HG03175 (cell line): Measurements from ENCODE around the gene ANAPC2.

Experiments
- ATAC-seq: cut with Tn5 transposase; IDR thresholded peaks from one replicate; pipeline ENCODE4 v1.9.1; 2021; ENCODE audit warnings: mild to moderate bottlenecking, moderate library complexity; ENCODE audit not compliant: unreplicated experiment

Gene ANAPC2

GRCh38 chr9:137188490-137189296, at the start of gene ANAPC2, which contains the start of gene SSNA1:
Gene ANAPC2, minus strand, starts transcription at chr9:137188560. Its CDS starts 28 bp downstream, at chr9:137188532.
Gene SSNA1, plus strand, starts transcription at chr9:137188676. Its CDS starts 51 bp downstream, at chr9:137188727.
- ATAC-seq: peak; percentile 84

GRCh38 chr9:137236936-137237421, 48.6 kb upstream of the ANAPC2 start:
- no peak for ATAC-seq

- peak; percentile 20 for ATAC-seq
These were observed 48.0 kb upstream of the ANAPC2 start for GRCh38 chr9:137236238-137236935.

GRCh38 chr9:137235424-137236237, 47.3 kb upstream of the ANAPC2 start:
- no peak for ATAC-seq

- ATAC-seq: no peak
These were observed 46.5 kb upstream of the ANAPC2 start for GRCh38 chr9:137234758-137235423.

- ATAC-seq: no peak
These were observed 45.8 kb upstream of the ANAPC2 start for GRCh38 chr9:137234055-137234697.

GRCh38 chr9:137233143-137233980, 45.0 kb upstream of the ANAPC2 start:
- no peak for ATAC-seq

GRCh38 chr9:137232510-137232909, 44.1 kb upstream of the ANAPC2 start:
- no peak for ATAC-seq

- ATAC-seq: no peak
These were observed 43.7 kb upstream of the ANAPC2 start for GRCh38 chr9:137232101-137232500.

GRCh38 chr9:137231372-137232039, 43.1 kb upstream of the ANAPC2 start:
- ATAC-seq: no peak

- no peak for ATAC-seq
These were observed 42.5 kb upstream of the ANAPC2 start, which contains the start of gene SLC34A3 for GRCh38 chr9:137230705-137231371. Gene SLC34A3, plus strand, starts transcription at chr9:137230901. Its CDS starts 802 bp downstream, at chr9:137231703.

- ATAC-seq: no peak
These were observed 41.7 kb upstream of the ANAPC2 start for GRCh38 chr9:137229903-137230704.

- ATAC-seq: no peak
These were observed 40.9 kb upstream of the ANAPC2 start for GRCh38 chr9:137228968-137229896.

GRCh38 chr9:137228506-137228967, 40.2 kb upstream of the ANAPC2 start:
- ATAC-seq: no peak

GRCh38 chr9:137227853-137228505, 39.6 kb upstream of the ANAPC2 start:
- no peak for ATAC-seq
